GM12872 (cell line): ENCODE measurements around the gene OSBPL3.

Experiments used
- TF ChIP-seq, protein P1 (sequence below): IDR thresholded peaks from 3 replicates; pipeline ENCODE4 v1.5.1; 2011; ENCODE audit warnings: low read depth, mild to moderate bottlenecking, low read length, moderate library complexity; ENCODE audit not compliant: insufficient read depth

Gene OSBPL3

DNA sequence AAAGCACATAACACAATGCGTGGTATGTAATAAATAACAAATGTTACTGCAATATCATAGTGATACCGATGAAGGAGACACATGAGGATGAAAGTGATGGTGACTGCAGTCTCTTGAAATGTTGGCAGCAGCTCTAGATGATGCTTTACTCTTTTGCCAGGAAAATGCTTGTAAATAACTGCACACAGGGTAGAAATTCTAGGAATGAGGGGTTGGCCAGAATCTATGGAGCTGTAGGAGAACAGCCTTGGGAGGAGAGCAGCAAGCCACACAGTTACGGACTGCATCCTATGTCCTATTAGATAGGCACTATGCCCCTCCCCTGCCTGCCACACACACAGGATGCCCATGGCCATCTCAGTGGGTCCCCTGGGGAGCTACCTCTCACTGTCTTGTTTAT, 125.1 kb downstream of the OSBPL3 start:
- TF ChIP-seq, protein P1, sequence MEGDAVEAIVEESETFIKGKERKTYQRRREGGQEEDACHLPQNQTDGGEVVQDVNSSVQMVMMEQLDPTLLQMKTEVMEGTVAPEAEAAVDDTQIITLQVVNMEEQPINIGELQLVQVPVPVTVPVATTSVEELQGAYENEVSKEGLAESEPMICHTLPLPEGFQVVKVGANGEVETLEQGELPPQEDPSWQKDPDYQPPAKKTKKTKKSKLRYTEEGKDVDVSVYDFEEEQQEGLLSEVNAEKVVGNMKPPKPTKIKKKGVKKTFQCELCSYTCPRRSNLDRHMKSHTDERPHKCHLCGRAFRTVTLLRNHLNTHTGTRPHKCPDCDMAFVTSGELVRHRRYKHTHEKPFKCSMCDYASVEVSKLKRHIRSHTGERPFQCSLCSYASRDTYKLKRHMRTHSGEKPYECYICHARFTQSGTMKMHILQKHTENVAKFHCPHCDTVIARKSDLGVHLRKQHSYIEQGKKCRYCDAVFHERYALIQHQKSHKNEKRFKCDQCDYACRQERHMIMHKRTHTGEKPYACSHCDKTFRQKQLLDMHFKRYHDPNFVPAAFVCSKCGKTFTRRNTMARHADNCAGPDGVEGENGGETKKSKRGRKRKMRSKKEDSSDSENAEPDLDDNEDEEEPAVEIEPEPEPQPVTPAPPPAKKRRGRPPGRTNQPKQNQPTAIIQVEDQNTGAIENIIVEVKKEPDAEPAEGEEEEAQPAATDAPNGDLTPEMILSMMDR = no peak

GRCh38 chr7:24851786-24852185, 128.2 kb downstream of the OSBPL3 start:
- TF ChIP-seq, protein P1 = no peak

DNA sequence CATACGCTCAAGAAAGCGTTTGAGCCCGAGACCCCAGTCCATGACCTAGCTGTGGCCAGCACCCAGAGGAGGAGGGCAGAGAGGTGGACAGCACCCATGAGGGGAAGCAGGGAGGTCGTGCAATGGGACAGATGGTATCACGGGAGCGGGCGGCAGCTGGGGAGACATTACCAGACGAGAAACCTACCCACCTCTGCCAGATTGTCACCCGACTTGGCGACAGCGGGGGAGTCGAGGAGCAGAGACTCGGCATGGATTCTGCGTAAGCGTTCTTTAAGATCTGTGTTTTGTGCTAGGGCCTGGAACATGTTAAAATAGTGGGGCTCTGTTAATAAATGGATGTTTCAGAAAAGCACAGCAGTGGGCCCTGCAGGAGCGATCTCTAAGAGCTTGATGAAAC, 131.1 kb downstream of the OSBPL3 start:
- TF ChIP-seq, protein P1 = no peak

- TF ChIP-seq, protein P1 = no peak
Observed at GRCh38 chr7:24847754-24848153, 132.2 kb downstream of the OSBPL3 start.

DNA sequence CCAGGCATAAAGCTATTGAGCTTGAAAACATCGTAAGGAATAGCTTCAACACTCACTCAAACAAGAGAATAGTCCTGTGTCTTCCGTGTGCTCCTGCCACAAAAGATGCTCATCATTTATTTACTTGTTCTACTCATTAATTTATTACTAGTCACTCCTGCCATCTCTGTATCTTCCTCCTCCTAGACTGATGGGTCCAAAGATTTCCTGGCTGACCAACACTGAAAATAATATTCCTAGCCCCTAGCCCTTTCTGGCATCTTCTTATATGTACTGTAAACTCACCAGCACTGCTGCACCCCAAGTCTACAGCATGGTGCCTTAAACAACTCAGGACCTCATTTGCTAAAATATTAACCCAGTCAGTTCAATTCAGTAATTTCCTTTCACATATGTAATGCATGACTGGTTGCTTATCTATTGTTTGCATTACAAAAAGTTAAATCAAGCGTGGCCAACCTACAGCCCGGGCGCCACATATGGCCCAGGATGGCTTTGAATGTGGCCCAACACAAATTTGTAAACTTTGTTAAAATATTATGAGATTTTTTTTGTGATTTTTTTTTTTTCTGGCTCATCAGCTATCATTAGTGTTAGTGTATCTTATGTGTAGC, 136.1 kb downstream of the OSBPL3 start:
- TF ChIP-seq, protein P1 = no peak

DNA sequence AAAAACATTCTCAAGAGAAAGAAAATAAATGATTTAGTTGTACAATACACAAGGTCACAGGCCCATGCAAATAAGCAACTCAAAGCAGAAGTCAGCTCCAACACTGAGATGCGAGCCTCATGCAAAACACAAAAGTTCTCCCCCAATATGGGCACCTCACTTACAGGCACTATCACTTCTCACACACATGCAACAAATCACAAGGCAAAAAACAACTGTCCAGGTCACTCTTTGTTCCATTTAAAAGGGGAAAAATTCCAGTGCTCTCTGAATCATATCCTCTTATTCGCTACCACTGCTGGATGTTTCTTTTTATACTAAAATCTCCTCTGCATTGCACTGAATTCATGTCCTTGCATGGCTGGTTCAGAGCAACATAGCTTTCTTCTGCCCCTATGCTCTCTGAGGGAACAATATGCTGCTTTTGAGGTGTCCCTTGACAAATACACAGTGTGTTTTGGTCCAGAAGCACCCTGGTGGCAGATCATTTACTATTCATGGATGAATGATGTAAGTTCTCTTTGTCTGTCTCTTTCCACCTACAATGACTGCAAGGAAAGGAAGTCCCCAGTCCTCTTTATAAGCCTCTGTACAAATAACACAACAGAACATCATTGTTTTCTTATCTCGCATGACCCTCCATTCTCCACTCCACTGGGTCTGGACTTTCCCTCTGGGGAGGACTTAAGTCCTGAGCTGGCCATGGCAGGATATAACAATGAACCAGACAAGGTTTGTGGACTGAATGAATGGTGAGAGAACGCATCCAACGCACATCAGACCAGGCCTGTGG, 137.3 kb downstream of the OSBPL3 start:
- TF ChIP-seq, protein P1 = no peak

DNA sequence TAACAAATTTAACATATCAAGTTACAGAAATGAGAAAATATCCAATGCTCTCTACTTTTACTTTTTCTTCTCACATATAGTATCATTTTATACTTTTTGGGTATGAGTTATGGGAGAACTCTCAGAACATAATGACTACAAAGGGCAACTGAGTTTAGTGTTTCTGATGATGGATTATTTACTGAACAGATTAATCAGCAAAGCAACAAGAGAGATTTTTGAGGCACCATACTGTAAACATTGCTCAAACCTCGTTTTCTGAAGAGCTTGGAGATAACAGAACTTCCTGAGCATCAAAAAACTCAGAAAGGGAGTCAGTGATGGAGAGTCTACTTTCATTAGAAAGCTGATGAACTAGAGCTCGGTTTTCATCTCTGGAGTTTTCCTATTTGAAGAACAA, 137.9 kb downstream of the OSBPL3 start:
- TF ChIP-seq, protein P1 = no peak
